Measurements from ENCODE around the gene TRAF2.

TRAF2 gene

DNA sequence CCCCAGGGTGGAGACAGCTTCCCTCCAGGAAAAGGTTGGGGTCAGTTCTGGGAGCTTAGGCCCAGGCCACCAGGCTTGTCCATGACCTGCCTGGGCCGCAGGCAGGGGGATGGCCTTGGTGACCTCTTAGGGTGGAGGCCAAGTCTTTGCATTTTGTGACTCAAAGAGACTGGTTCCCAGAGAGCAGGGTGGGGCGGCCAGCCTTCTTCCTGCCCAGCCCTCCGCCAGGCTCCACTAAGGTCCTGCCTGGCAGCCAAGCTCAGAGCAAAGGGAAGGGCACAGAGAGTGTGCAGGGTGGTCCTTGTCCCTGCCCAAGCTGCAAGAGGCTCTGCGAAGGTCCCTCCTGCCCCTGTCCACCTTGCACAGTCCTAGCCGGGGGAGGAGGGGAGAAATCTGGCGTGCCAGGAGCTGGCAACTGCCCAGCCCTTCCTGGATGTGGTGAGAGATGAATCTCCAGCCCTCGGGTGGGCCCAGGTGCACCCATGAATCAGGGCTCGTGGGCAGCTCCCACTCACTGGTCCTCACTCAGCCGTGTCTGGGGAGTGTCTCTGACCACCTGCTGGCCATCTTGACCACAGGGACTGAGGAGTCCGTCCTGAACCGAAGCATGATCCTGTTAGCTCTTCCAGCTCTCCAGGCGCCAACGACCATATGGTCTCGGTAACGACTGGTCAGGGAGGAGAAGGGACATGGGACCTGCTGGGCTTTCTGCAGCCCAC is 88.7 kb downstream of the TRAF2 start:
- H3K4me3 Mint-ChIP-seq: peak overlapping the region; percentile 24
- peaks cover 2% of the 10 kb centered on the region for H3K27me3 Mint-ChIP-seq
- ATAC-seq (no peak), DNase-seq (no peak)
- peaks cover 15% of the 10 kb centered on the region for H3K4me1 Mint-ChIP-seq
- no peak overlapping the region for H3K27ac Mint-ChIP-seq
- H3K9me3 Mint-ChIP-seq: no peaks in the 10 kb centered on the region
- no peaks in the 10 kb centered on the region for H3K36me3 Mint-ChIP-seq (ENCODE audit: low read depth)

DNA sequence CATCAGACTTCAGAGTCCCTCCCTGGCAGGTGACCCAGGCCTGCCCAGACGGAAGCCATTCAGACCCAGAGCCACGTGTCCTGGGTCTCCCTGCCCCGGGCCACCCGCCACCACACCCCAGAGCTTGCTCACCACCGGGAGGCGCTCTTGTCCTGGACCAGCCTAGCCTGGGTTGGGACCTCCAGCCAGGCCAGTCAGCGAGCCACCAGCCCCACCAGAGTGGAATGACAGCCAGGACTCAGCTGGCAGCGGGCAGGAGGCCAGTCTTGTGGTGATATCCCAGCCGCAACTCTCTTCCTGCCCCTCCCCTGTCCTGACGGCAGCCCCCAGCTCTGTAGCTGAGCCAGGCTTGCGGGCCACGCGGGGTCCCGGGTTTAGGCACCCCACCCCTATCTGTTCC is 89.3 kb downstream of the TRAF2 start:
- DNase-seq (peak; percentile 57), ATAC-seq (no peak)
- H3K9me3 Mint-ChIP-seq: no peaks in the 10 kb centered on the region
- no peaks in the 10 kb centered on the region for H3K36me3 Mint-ChIP-seq (ENCODE audit: low read depth)
- peak overlapping the region; percentile 24 for H3K4me3 Mint-ChIP-seq
- peaks cover 4% of the 10 kb centered on the region for H3K27me3 Mint-ChIP-seq
- H3K27ac Mint-ChIP-seq: no peak overlapping the region
- H3K4me1 Mint-ChIP-seq: peaks cover 15% of the 10 kb centered on the region
